Activated CD8-positive, alpha-beta memory T cell treated with anti-CD3 and anti-CD28 coated beads, Interleukin-2, amount 50 U/mL, for 24 hours (primary cell): ENCODE results near the gene SLC9A8.
"Not testable (repeated sequence)": the region's sequence is repeated elsewhere in the genome, so short reads cannot be mapped to it uniquely, and the experiment has no call there.

Experiments
- DNase-seq: peaks from one replicate; pipeline ENCODE4 v3.0.0-alpha.2; 2020; ENCODE audit errors: extremely low read depth

The SLC9A8 gene

GRCh38 chr20:49851231-49851705 is 38.6 kb downstream of the SLC9A8 start:
- no peak for DNase-seq

- DNase-seq: no peak
Observed at GRCh38 chr20:49851991-49852390, 39.4 kb downstream of the SLC9A8 start.

GRCh38 chr20:49852522-49853080 is 40.0 kb downstream of the SLC9A8 start:
- DNase-seq: no peak

- DNase-seq: no peak
Observed at GRCh38 chr20:49853640-49854039, 41.0 kb downstream of the SLC9A8 start.

- DNase-seq: no peak
Observed at GRCh38 chr20:49854190-49854875, 41.7 kb downstream of the SLC9A8 start.

GRCh38 chr20:49856904-49857303 is 44.3 kb downstream of the SLC9A8 start:
- DNase-seq: no peak

GRCh38 chr20:49858076-49858585 is 45.5 kb downstream of the SLC9A8 start:
- DNase-seq: no peak

- no peak for DNase-seq
Observed at GRCh38 chr20:49859011-49859410, 46.4 kb downstream of the SLC9A8 start.

GRCh38 chr20:49859807-49860206 is 47.2 kb downstream of the SLC9A8 start:
- DNase-seq: no peak

GRCh38 chr20:49861232-49861631 is 48.6 kb downstream of the SLC9A8 start:
- DNase-seq: not testable (repeated sequence)

GRCh38 chr20:49862607-49863200 is 50.1 kb downstream of the SLC9A8 start:
- no peak for DNase-seq

GRCh38 chr20:49863666-49864065 is 51.0 kb downstream of the SLC9A8 start:
- DNase-seq: no peak

GRCh38 chr20:49865559-49865958 is 52.9 kb downstream of the SLC9A8 start:
- DNase-seq: no peak

- DNase-seq: no peak
Observed at GRCh38 chr20:49866051-49866450, 53.4 kb downstream of the SLC9A8 start.

GRCh38 chr20:49867453-49868215 is 55.0 kb downstream of the SLC9A8 start:
- no peak for DNase-seq

- DNase-seq: no peak
Observed at GRCh38 chr20:49868538-49868937, 55.9 kb downstream of the SLC9A8 start.

GRCh38 chr20:49868964-49869363 is 56.3 kb downstream of the SLC9A8 start:
- DNase-seq: no peak

- no peak for DNase-seq
Observed at GRCh38 chr20:49870261-49870660, 57.6 kb downstream of the SLC9A8 start.

GRCh38 chr20:49871391-49871948 is 58.8 kb downstream of the SLC9A8 start:
- DNase-seq: no peak

GRCh38 chr20:49872056-49872455 is 59.4 kb downstream of the SLC9A8 start:
- no peak for DNase-seq

GRCh38 chr20:49874696-49875095 is 62.1 kb downstream of the SLC9A8 start:
- DNase-seq: no peak

GRCh38 chr20:49877386-49877921 is 64.8 kb downstream of the SLC9A8 start:
- DNase-seq: no peak
